DND-41 (cell line): ENCODE measurements around the gene SAMD4A.

ENCODE experiments used
- ATAC-seq: fragments of 200-7000 bp; cut with Tn5 transposase; 3 replicates; pipeline ENCODE4 v1.9.1; 2021; ENCODE audit warnings: low read depth; ENCODE audit not compliant: insufficient read depth
- DNase-seq: peaks from one replicate; pipeline ENCODE4 v3.0.0-alpha.2; 2020
- H2AFZ ChIP-seq: 2 replicates; pipeline ENCODE4 v1.6.0; 2012; ENCODE audit warnings: low read depth, low read length
- H3K27ac ChIP-seq: 2 replicates; pipeline ENCODE4 v1.5.1; 2012; ENCODE audit warnings: low read length, inconsistent platforms
- H3K27me3 ChIP-seq: fragments of 200-600 bp; sonication (generic); 2 replicates; pipeline ENCODE4 v1.6.0; 2012; ENCODE audit warnings: low read length, mild to moderate bottlenecking, inconsistent platforms; ENCODE audit not compliant: insufficient read depth, poor library complexity
- H3K36me3 ChIP-seq: 2 replicates; pipeline ENCODE4 v1.5.1; 2012; ENCODE audit warnings: low read length, inconsistent platforms; ENCODE audit not compliant: insufficient read depth
- H3K4me1 ChIP-seq: 2 replicates; pipeline ENCODE4 v1.5.1; 2012; ENCODE audit warnings: mild to moderate bottlenecking, low read length; ENCODE audit not compliant: insufficient read depth
- H3K4me2 ChIP-seq: 2 replicates; pipeline ENCODE4 v1.6.0; 2012; ENCODE audit warnings: mild to moderate bottlenecking, moderate library complexity, low read length, inconsistent platforms; ENCODE audit not compliant: insufficient read depth
- H3K4me3 ChIP-seq, 2 experiments: fragments of 200-600 bp in 1 of 2; shearing (Covaris generic) in 1 of 2; 2 replicates each; pipeline ENCODE4 v1.5.1; 2012 to 2016; ENCODE audit warnings: inconsistent platforms in 2 of 2, low read length in 2 of 2, mild to moderate bottlenecking in 2 of 2, low read depth in 1 of 2, moderate library complexity in 1 of 2
- H3K79me2 ChIP-seq: 2 replicates; pipeline ENCODE4 v1.6.0; 2012; ENCODE audit warnings: low read length, inconsistent platforms; ENCODE audit not compliant: insufficient read depth
- H3K9ac ChIP-seq: 2 replicates; pipeline ENCODE4 v1.6.0; 2012; ENCODE audit warnings: low read depth, mild to moderate bottlenecking, inconsistent platforms, low read length, moderate library complexity
- H3K9me3 ChIP-seq: 2 replicates; pipeline ENCODE4 v1.5.1; 2012; ENCODE audit warnings: low read length, moderate library complexity, mild to moderate bottlenecking, inconsistent platforms; ENCODE audit not compliant: insufficient read depth, severe bottlenecking
- H4K20me1 ChIP-seq: 2 replicates; pipeline ENCODE4 v1.6.0; 2012; ENCODE audit warnings: low read length; ENCODE audit not compliant: insufficient read depth
- EZH2 ChIP-seq: IDR thresholded peaks from 3 replicates; pipeline ENCODE4 v1.6.1; 2012; ENCODE audit warnings: borderline replicate concordance, low read depth, mild to moderate bottlenecking, moderate library complexity, low read length, inconsistent platforms; ENCODE audit not compliant: severe bottlenecking
- TF ChIP-seq, protein P1 (sequence below): IDR thresholded peaks from 2 replicates; pipeline ENCODE4 v1.5.1; 2012; ENCODE audit warnings: borderline replicate concordance, low read length, moderate library complexity, mild to moderate bottlenecking; ENCODE audit not compliant: poor library complexity, severe bottlenecking; ENCODE audit errors: extremely low read depth

Gene SAMD4A

DNA sequence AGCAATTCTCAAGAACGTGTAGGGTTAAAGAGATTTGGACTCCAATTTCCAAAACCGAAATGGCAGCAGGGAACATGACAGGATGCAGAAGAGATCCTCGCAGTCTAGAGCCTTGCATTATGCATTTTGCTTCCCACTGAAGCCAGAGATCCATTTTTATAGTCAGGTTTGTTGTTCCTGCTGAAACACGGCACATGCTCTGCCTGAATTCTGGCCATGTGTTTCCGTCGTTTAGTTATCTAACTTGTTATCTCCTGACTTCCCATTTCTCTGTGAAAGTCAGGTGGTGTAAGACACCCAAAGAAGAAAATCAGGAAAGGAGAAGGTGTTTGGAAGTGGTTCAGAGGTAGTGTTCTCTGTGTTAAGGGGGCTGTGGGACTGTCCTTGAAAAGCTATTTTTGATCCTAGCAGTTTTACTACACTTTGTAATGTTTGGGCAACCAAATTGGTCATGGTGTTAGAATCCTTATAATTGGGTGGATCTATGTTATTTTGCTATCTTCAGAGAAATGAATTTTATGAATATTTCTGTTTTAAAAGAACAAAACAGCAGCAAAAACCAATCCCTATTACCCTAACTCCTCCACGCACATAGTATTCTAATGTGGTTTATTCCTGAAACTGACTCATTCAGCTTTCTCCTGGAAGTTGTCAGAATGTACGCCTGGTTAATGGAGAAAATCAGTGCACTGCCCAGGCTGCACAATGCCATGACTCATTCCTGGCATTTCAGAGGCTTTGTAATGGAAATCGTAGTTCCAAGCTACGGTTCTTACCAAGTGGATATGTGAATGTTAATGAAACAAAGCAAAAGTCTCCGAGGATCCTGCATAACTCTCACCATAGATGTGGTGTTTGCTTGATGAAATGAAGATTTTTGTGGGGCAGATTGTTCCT lies 110.1 kb downstream of the SAMD4A start:
- Histone ChIP-seq H3K79me2 (no peaks in the 10 kb centered on the region), H2AFZ (no peak overlapping the region), H3K4me1 (0 out of 2 replicates have a peak, but pooled peaks cover 3% of the 10 kb centered on the region), H3K4me3 (no peak overlapping the region), H3K27ac (no peak overlapping the region), H3K36me3 (no peaks in the 10 kb centered on the region), H3K27me3 (peaks cover 16% of the 10 kb centered on the region), H3K4me2 (no peak overlapping the region), H3K9ac (no peak overlapping the region), H3K9me3 (no peaks in the 10 kb centered on the region), H4K20me1 (no peaks in the 10 kb centered on the region)
- DNase-seq (no peak), ATAC-seq (no peak)
- no peak for TF ChIP-seq EZH2
- TF ChIP-seq, protein P1, sequence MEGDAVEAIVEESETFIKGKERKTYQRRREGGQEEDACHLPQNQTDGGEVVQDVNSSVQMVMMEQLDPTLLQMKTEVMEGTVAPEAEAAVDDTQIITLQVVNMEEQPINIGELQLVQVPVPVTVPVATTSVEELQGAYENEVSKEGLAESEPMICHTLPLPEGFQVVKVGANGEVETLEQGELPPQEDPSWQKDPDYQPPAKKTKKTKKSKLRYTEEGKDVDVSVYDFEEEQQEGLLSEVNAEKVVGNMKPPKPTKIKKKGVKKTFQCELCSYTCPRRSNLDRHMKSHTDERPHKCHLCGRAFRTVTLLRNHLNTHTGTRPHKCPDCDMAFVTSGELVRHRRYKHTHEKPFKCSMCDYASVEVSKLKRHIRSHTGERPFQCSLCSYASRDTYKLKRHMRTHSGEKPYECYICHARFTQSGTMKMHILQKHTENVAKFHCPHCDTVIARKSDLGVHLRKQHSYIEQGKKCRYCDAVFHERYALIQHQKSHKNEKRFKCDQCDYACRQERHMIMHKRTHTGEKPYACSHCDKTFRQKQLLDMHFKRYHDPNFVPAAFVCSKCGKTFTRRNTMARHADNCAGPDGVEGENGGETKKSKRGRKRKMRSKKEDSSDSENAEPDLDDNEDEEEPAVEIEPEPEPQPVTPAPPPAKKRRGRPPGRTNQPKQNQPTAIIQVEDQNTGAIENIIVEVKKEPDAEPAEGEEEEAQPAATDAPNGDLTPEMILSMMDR: no peak

DNA sequence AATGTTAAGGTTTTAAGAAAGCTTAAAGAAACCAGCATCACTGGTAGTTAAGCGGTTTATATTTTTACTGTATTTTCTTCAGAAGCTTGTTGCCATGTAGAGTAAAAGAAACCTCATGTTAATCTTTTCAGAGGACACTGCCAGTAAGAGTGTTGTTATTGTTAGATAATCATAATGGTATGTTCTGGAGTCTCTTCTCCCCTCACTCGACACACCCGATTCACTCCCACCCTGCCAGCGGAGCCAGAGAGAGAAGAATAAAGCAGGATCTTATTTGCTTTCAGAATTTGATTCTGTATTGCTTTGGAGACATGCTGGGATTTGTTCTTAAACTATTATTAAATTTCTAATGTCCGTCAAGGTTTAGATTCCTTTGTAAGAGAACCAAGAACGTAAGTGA lies 113.7 kb downstream of the SAMD4A start:
- no peaks in the 10 kb centered on the region for H3K4me1 ChIP-seq
- H3K27me3 ChIP-seq: peaks cover 9% of the 10 kb centered on the region
- H3K4me2 ChIP-seq: no peak overlapping the region
- no peak overlapping the region for H3K27ac ChIP-seq
- H4K20me1 ChIP-seq: no peaks in the 10 kb centered on the region
- no peak overlapping the region for H3K4me3 ChIP-seq
- H3K9ac ChIP-seq: no peak overlapping the region
- H3K9me3 ChIP-seq: no peaks in the 10 kb centered on the region
- ATAC-seq (no peak), DNase-seq (no peak)
- TF ChIP-seq EZH2: no peak
- TF ChIP-seq, protein P1: no peak
- no peaks in the 10 kb centered on the region for H3K36me3 ChIP-seq
- H3K79me2 ChIP-seq: no peaks in the 10 kb centered on the region
- H2AFZ ChIP-seq: no peak overlapping the region

DNA sequence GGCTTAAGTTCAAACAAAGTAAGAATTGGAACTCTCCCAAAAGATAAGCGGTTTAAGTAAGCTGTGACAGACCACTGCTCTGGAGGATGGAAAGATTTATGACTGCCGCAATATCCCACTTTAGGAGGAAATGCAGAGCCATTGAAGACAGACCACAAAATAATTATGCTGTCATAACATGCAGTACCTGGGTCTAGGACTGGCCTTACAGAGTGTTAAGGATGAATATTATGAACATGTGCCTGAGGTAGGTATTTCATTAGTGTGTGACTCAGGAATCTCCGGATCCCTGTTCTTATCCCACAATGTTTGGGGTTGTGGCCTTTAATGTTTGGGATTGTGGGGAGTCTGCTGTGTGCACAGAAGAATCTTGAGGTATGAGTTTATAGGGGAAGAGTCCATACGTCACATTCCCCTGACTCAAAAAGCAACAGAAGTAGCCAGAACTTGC lies 114.9 kb downstream of the SAMD4A start:
- H3K9me3 ChIP-seq: no peaks in the 10 kb centered on the region
- no peak overlapping the region for H3K27ac ChIP-seq
- TF ChIP-seq, protein P1: no peak
- no peak for TF ChIP-seq EZH2
- no peak overlapping the region for H2AFZ ChIP-seq
- no peak overlapping the region for H3K4me2 ChIP-seq
- no peaks in the 10 kb centered on the region for H3K4me1 ChIP-seq
- H3K36me3 ChIP-seq: no peaks in the 10 kb centered on the region
- ATAC-seq: no peak
- no peaks in the 10 kb centered on the region for H4K20me1 ChIP-seq
- H3K79me2 ChIP-seq: no peaks in the 10 kb centered on the region
- H3K27me3 ChIP-seq: peaks cover 11% of the 10 kb centered on the region
- H3K4me3 ChIP-seq: no peak overlapping the region
- no peak for DNase-seq
- no peak overlapping the region for H3K9ac ChIP-seq
